H1 (cell line): ENCODE measurements around the gene CTNNBL1. TPM values are rescaled to one million over a fixed set of nuclear protein-coding genes. Genes with fewer than 3 reads are reported as not detected.

ENCODE experiments used
- CTCF ChIA-PET: fragments of 300-600 bp; sonication (Branson Sonifier 250); formaldehyde crosslinking; loops from one replicate; lab custom pipeline; 2021; ENCODE audit not compliant: partially characterized antibody; lab: Charles Lee
- POLR2A ChIA-PET: fragments of 300-600 bp; sonication (Branson Sonifier 250); formaldehyde crosslinking; loops from one replicate; lab custom pipeline; 2021; ENCODE audit warnings: inconsistent platforms; ENCODE audit not compliant: partially characterized antibody; lab: Charles Lee
- DNase-seq, 2 experiments: peaks; one replicate each; pipeline versions ENCODE4 v3.0.0 to v3.0.0-alpha.2; 2010 to 2022; ENCODE audit warnings: low spot score in 2 of 2, low read depth in 1 of 2, mixed read lengths in 1 of 2
- FAIRE-seq: peaks from 2 replicates; lab custom pipeline; 2011; peaks lifted over from hg19 to GRCh38; lab: Jason Lieb, UNC
- H2AFZ ChIP-seq: 2 replicates; pipeline ENCODE4 v1.8.1; 2012; ENCODE audit warnings: low read length, inconsistent platforms
- H2AK5ac ChIP-seq: 2 replicates; pipeline ENCODE4 v1.6.1; 2013; ENCODE audit warnings: low read depth, low read length
- H2BK120ac ChIP-seq: replicated peaks from 2 replicates; pipeline ENCODE3; 2013; ENCODE audit warnings: low read depth, low read length, inconsistent platforms
- H2BK12ac ChIP-seq: 2 replicates; pipeline ENCODE4 v1.6.1; 2013; ENCODE audit warnings: low read depth, low read length
- H2BK15ac ChIP-seq: 2 replicates; pipeline ENCODE4 v1.6.1; 2013; ENCODE audit warnings: low read length
- H2BK20ac ChIP-seq: 2 replicates; pipeline ENCODE4 v1.6.1; 2013; ENCODE audit warnings: low read length
- H2BK5ac ChIP-seq: 2 replicates; pipeline ENCODE4 v1.6.1; 2013; ENCODE audit warnings: low read depth, low read length
- H3K14ac ChIP-seq: 2 replicates; pipeline ENCODE4 v1.6.1; 2013; ENCODE audit warnings: inconsistent platforms; ENCODE audit not compliant: insufficient read length
- H3K18ac ChIP-seq: 2 replicates; pipeline ENCODE4 v1.6.1; 2013; ENCODE audit warnings: low read length; ENCODE audit errors: extremely low read depth
- H3K23ac ChIP-seq: 2 replicates; pipeline ENCODE4 v1.6.1; 2013; ENCODE audit warnings: inconsistent platforms; ENCODE audit not compliant: insufficient read length
- H3K23me2 ChIP-seq: 2 replicates; pipeline ENCODE4 v1.6.1; 2013; ENCODE audit warnings: low read depth, low read length
- H3K27ac ChIP-seq: 2 replicates; pipeline ENCODE4 v1.6.1; 2011; ENCODE audit warnings: low read depth, low read length, inconsistent platforms
- H3K27me3 ChIP-seq, 4 experiments: replicated peaks in 1 of 4; 1 replicate in 1 of 4; 2 replicates in 3 of 4; pipeline versions ENCODE4 v1.6.1 to v1.8.1; 2011 to 2013; ENCODE audit warnings: low read length in 3 of 4, mild to moderate bottlenecking in 3 of 4, inconsistent platforms in 2 of 4, mixed read lengths in 2 of 4, moderate library complexity in 1 of 4; ENCODE audit not compliant: control insufficient read depth in 3 of 4, insufficient read depth in 3 of 4; ENCODE audit errors: extremely low read depth in 1 of 4
- H3K36me3 ChIP-seq, 4 experiments: 2 replicates each; pipeline versions ENCODE4 v1.6.1 to v1.8.1; 2011 to 2013; ENCODE audit warnings: mild to moderate bottlenecking in 4 of 4, low read length in 3 of 4, moderate library complexity in 2 of 4, control low read depth in 1 of 4, inconsistent platforms in 1 of 4; ENCODE audit not compliant: insufficient read depth in 4 of 4, control insufficient read depth in 2 of 4
- H3K4ac ChIP-seq: replicated peaks from 2 replicates; pipeline ENCODE3; 2013; ENCODE audit warnings: low read length, low read depth, mixed read lengths, inconsistent platforms; ENCODE audit not compliant: insufficient read length
- H3K4me1 ChIP-seq, 4 experiments: replicated peaks in 1 of 4; 1 replicate in 1 of 4; 2 replicates in 3 of 4; pipeline versions ENCODE4 v1.6.1 to v1.8.1; 2011 to 2013; ENCODE audit warnings: low read length in 3 of 4, inconsistent platforms in 2 of 4, mixed read lengths in 1 of 4; ENCODE audit not compliant: insufficient read depth in 4 of 4, control insufficient read depth in 3 of 4
- H3K4me2 ChIP-seq, 2 experiments: 2 replicates each; pipeline versions ENCODE4 v1.6.1 to v1.8.1; 2011 to 2013; ENCODE audit warnings: low read depth in 2 of 2, low read length in 2 of 2, control low read depth in 1 of 2, inconsistent platforms in 1 of 2, mild to moderate bottlenecking in 1 of 2; ENCODE audit not compliant: insufficient read depth in 1 of 2
- H3K4me3 ChIP-seq, 4 experiments: fragments of 200-600, 300-600 bp in 1 of 4; sonication (generic), shearing (Covaris generic), sonication (Bioruptor Twin) in 1 of 4; 2 replicates each; pipeline versions ENCODE4 v1.5.1 to v1.8.1; 2011 to 2016; ENCODE audit warnings: low read length in 4 of 4, low read depth in 3 of 4, control low read depth in 2 of 4, inconsistent platforms in 2 of 4, mild to moderate bottlenecking in 2 of 4, mixed read lengths in 1 of 4, moderate library complexity in 1 of 4; ENCODE audit not compliant: insufficient read depth in 2 of 4; ENCODE audit errors: extremely low read depth in 1 of 4
- H3K56ac ChIP-seq: replicated peaks from 2 replicates; pipeline ENCODE3; 2013; ENCODE audit warnings: low read depth, mild to moderate bottlenecking, mixed read lengths, low read length, inconsistent platforms; ENCODE audit not compliant: insufficient read length
- H3K79me1 ChIP-seq: 2 replicates; pipeline ENCODE4 v1.6.1; 2013; ENCODE audit warnings: low read depth, low read length, control low read depth
- H3K79me2 ChIP-seq, 2 experiments: 2 replicates each; pipeline versions ENCODE4 v1.6.1 to v1.8.1; 2012 to 2013; ENCODE audit warnings: low read length in 2 of 2, mild to moderate bottlenecking in 2 of 2, inconsistent platforms in 1 of 2; ENCODE audit not compliant: insufficient read depth in 2 of 2, control insufficient read depth in 1 of 2
- H3K9ac ChIP-seq, 4 experiments: replicated peaks in 1 of 4; 1 replicate in 1 of 4; 2 replicates in 3 of 4; pipeline versions ENCODE4 v1.6.1 to v1.8.1; 2011 to 2013; ENCODE audit warnings: low read depth in 3 of 4, low read length in 3 of 4, control low read depth in 2 of 4, mild to moderate bottlenecking in 2 of 4, moderate library complexity in 2 of 4, inconsistent platforms in 1 of 4; ENCODE audit errors: extremely low read depth in 1 of 4
- H3K9me3 ChIP-seq, 2 experiments: 2 replicates each; pipeline versions ENCODE4 v1.6.1 to v1.8.1; 2012 to 2013; ENCODE audit warnings: mild to moderate bottlenecking in 2 of 2, moderate library complexity in 2 of 2, control low read depth in 1 of 2, inconsistent platforms in 1 of 2, low read depth in 1 of 2, low read length in 1 of 2, mixed read lengths in 1 of 2; ENCODE audit not compliant: insufficient read depth in 2 of 2
- H4K20me1 ChIP-seq, 2 experiments: replicated peaks in 1 of 2; 2 replicates each; pipeline versions ENCODE3 to v1.8.1; 2011 to 2013; ENCODE audit warnings: inconsistent platforms in 2 of 2, low read length in 2 of 2, mild to moderate bottlenecking in 1 of 2; ENCODE audit not compliant: insufficient read depth in 2 of 2, control insufficient read depth in 1 of 2
- H4K5ac ChIP-seq: 2 replicates; pipeline ENCODE4 v1.6.1; 2013; ENCODE audit warnings: low read length, low read depth, mixed read lengths, inconsistent platforms; ENCODE audit not compliant: insufficient read length
- H4K8ac ChIP-seq: 2 replicates; pipeline ENCODE4 v1.8.0; 2013; ENCODE audit warnings: mild to moderate bottlenecking, moderate library complexity, low read length, inconsistent platforms; ENCODE audit not compliant: insufficient read depth; ENCODE audit errors: extremely low read depth
- H4K91ac ChIP-seq: replicated peaks from 2 replicates; pipeline ENCODE3; 2013; ENCODE audit warnings: low read length, mixed read lengths, inconsistent platforms; ENCODE audit not compliant: insufficient read length
- BACH1 ChIP-seq: IDR thresholded peaks from 2 replicates; pipeline ENCODE4 v1.6.1; 2012; ENCODE audit warnings: low read length, improper control_type of control experiment
- EGR1 ChIP-seq: IDR thresholded peaks from 2 replicates; pipeline ENCODE4 v1.6.1; 2011; ENCODE audit warnings: low read depth, low read length, borderline replicate concordance
- EZH2 ChIP-seq: fragments of 200-600 bp; sonication (generic); IDR thresholded peaks from 2 replicates; pipeline ENCODE4 v1.7.1; 2012; ENCODE audit warnings: low read depth, mild to moderate bottlenecking, moderate library complexity, low read length, inconsistent platforms; ENCODE audit not compliant: severe bottlenecking
- HDAC2 ChIP-seq, 2 experiments: fragments of 300-600 bp in 1 of 2; sonication (generic) in 1 of 2; IDR thresholded peaks; 2 replicates each; pipeline ENCODE4 v1.6.1; 2011 to 2012; ENCODE audit warnings: low read depth in 2 of 2, low read length in 2 of 2, mild to moderate bottlenecking in 2 of 2, moderate library complexity in 2 of 2, borderline replicate concordance in 1 of 2, inconsistent platforms in 1 of 2
- MAFK ChIP-seq: IDR thresholded peaks from 2 replicates; pipeline ENCODE4 v1.6.1; 2012; ENCODE audit warnings: low read depth, mild to moderate bottlenecking, improper control_type of control experiment, low read length
- POLR2AphosphoS5 ChIP-seq: IDR thresholded peaks from 2 replicates; pipeline ENCODE4 v1.6.1; 2011; ENCODE audit warnings: low read depth, low read length
- RAD21 ChIP-seq, 2 experiments: IDR thresholded peaks in 1 of 2; conservative IDR thresholded peaks in 1 of 2; 2 replicates each; pipeline ENCODE4 v1.6.1; 2011; ENCODE audit warnings: low read depth in 2 of 2, low read length in 2 of 2, improper control_type of control experiment in 1 of 2, inconsistent platforms in 1 of 2, mild to moderate bottlenecking in 1 of 2, moderate library complexity in 1 of 2
- RBBP5 ChIP-seq: IDR thresholded peaks from 2 replicates; pipeline ENCODE4 v1.7.1; 2012; ENCODE audit warnings: low read depth, mild to moderate bottlenecking, inconsistent platforms, low read length, moderate library complexity, borderline replicate concordance
- RFX5 ChIP-seq: IDR thresholded peaks from 2 replicates; pipeline ENCODE4 v1.6.1; 2011; ENCODE audit warnings: low read depth, low read length, improper control_type of control experiment, borderline replicate concordance
- SIX5 ChIP-seq: IDR thresholded peaks from 2 replicates; pipeline ENCODE4 v1.6.1; 2011; ENCODE audit warnings: mild to moderate bottlenecking, low read depth, low read length
- SP1 ChIP-seq: IDR thresholded peaks from 2 replicates; pipeline ENCODE4 v1.6.1; 2011; ENCODE audit warnings: low read depth, low read length
- SP2 ChIP-seq: IDR thresholded peaks from 2 replicates; pipeline ENCODE4 v1.6.1; 2012; ENCODE audit warnings: mild to moderate bottlenecking, low read length, inconsistent platforms
- TAF7 ChIP-seq: optimal IDR thresholded peaks from 2 replicates; pipeline ENCODE3; 2011; ENCODE audit warnings: low read depth, mild to moderate bottlenecking, inconsistent platforms, low read length, moderate library complexity, borderline replicate concordance
- WGBS, 2 experiments: shearing (Covaris generic) in 1 of 2; methylation state at CpG; one replicate each; pipeline versions ENCODE4 v1.1.6 to v1.1.7; 2013 to 2015; ENCODE audit warnings: low lambda C conversion rate in 2 of 2, mixed read lengths in 2 of 2, inconsistent platforms in 1 of 2, low coverage in 1 of 2, missing lambda C conversion rate in 1 of 2; ENCODE audit not compliant: insufficient replicate concordance in 2 of 2, insufficient coverage in 1 of 2, insufficient read length in 1 of 2; ENCODE audit errors: extremely low coverage in 1 of 2, missing lambda C conversion rate in 1 of 2; 5-methylcytosine and 5-hydroxymethylcytosine counted together
- polyA plus RNA-seq, 7 experiments: library from polyadenylated mRNA; depleted of rRNA in 3 of 7; stranded (reverse) in 5 of 7; unstranded in 2 of 7; fragments of >200 nt in 5 of 7; fragments of 200-250 nt in 2 of 7; gene quantifications; 1 replicate in 5 of 7; 2 replicates in 1 of 7; 4 replicates in 1 of 7; pipeline versions ENCODE4 v1.2.1 to v1.2.3, GENCODE V29; 2011 to 2013; ENCODE audit warnings: missing spikeins in 2 of 7, mixed read lengths in 2 of 7
- total RNA-seq: library from RNA; stranded (reverse); fragmentation: NEBNext Ultra II Directional; extraction: Animal tissue kit (Norgen Biotek cat#: 25700); gene quantifications from 2 replicates; pipeline ENCODE4 v1.2.1, GENCODE V29; 2021
- TF ChIP-seq, protein P1 (sequence below): IDR thresholded peaks from 2 replicates; pipeline ENCODE4 v1.6.1; 2012; ENCODE audit warnings: inconsistent platforms

Gene CTNNBL1
- total and polyA plus RNA-seq, 2 of the 8 experiments (the other 6 are each of a cell fraction or from before 2014, with no cell fraction given) = 19.6 to 81.6 TPM

DNA sequence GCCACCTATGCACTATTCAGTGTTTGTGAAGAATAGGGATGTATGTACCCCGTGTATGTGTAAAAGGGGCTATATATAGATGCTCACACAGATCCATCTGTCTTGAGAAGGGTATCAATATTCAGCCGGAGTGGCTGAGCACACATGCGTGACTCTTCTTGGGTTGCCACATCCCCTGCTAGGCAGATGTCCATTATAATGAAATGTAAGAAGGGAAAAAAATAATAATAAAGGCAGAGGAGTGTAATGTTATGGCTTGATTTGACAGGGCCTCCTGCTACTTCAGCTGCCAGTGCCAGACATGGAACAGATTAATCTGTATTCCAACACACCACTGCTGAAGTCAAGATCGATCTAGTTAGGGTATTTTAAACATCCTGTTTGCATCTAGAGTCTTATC, 134.9 kb downstream of the CTNNBL1 start:
- Histone ChIP-seq H3K36me3 (no peaks in the 10 kb centered on the region), H2BK20ac (no peak overlapping the region), H3K56ac (no peak overlapping the region), H3K18ac (no peak overlapping the region), H3K23me2 (no peaks in the 10 kb centered on the region), H4K8ac (no peak overlapping the region), H3K9ac (no peak overlapping the region), H3K27me3 (no peaks in the 10 kb centered on the region), H3K4ac (no peak overlapping the region), H2BK15ac (no peak overlapping the region), H3K79me1 (peaks cover 2% of the 10 kb centered on the region; the same call in 1 of the 2 replicates), H2AFZ (no peak overlapping the region), H4K91ac (no peak overlapping the region), H2BK12ac (no peak overlapping the region), H2AK5ac (no peak overlapping the region), H3K4me3 (no peak overlapping the region), H3K9me3 (no peaks in the 10 kb centered on the region), H3K14ac (no peak overlapping the region), H3K23ac (no peak overlapping the region), H2BK5ac (no peak overlapping the region), H3K79me2 (no peaks in the 10 kb centered on the region), H3K27ac (no peak overlapping the region), H2BK120ac (no peak overlapping the region), H3K4me1 (peaks cover 0 to under 1% (median 0%) of the 10 kb centered on the region in 4 experiments; a peak in 2 of 7 replicates), H4K5ac (no peak overlapping the region), H3K4me2 (no peak overlapping the region), H4K20me1 (no peaks in the 10 kb centered on the region)
- ChIA-PET CTCF (interaction anchor here (0.6 to 1.1 kb wide), 4 partner anchors 9 to 503 kb away, joined by 3 to 4 read pairs (median 3); no protein-coding TSS in a partner anchor), POLR2A (no interaction called here)
- DNase-seq (no peak), FAIRE-seq (no peak)
- WGBS, 2 experiments = 93% methylated on average over 4 of the region's 4 CpGs; no CpG with 5 or more reads in 1 of the 2 experiments
- TF ChIP-seq EGR1 (no peak), EZH2 (no peak), RAD21 (IDR thresholded peaks at IDR 0.05 in 1 of 2, conservative IDR thresholded peaks at IDR 0.05 in 1 of 2; ENCODE audit: low read depth in 2 of 2, low read length in 2 of 2) (no peak), HDAC2 (IDR thresholded peaks at IDR 0.05; ENCODE audit: borderline replicate concordance in 1 of 2, low read depth in 2 of 2, low read length in 2 of 2) (no peak), SP1 (no peak), BACH1 (no peak), RFX5 (no peak), SP2 (no peak), POLR2AphosphoS5 (no peak), SIX5 (no peak), RBBP5 (no peak), MAFK (no peak), TAF7 (no peak)
- TF ChIP-seq, protein P1, sequence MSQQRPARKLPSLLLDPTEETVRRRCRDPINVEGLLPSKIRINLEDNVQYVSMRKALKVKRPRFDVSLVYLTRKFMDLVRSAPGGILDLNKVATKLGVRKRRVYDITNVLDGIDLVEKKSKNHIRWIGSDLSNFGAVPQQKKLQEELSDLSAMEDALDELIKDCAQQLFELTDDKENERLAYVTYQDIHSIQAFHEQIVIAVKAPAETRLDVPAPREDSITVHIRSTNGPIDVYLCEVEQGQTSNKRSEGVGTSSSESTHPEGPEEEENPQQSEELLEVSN = no peak
